GM18499 (cell line): ENCODE data around the gene DARS1.

ENCODE experiments used
- ATAC-seq: cut with Tn5 transposase; IDR thresholded peaks from one replicate; pipeline ENCODE4 v1.9.1; 2021; ENCODE audit warnings: moderate number of reproducible peaks; ENCODE audit not compliant: insufficient read depth, unreplicated experiment

Gene DARS1

GRCh38 chr2:135948642-135949355 is 36.6 kb downstream of the DARS1 start:
- ATAC-seq, result peak; percentile 87

DNA sequence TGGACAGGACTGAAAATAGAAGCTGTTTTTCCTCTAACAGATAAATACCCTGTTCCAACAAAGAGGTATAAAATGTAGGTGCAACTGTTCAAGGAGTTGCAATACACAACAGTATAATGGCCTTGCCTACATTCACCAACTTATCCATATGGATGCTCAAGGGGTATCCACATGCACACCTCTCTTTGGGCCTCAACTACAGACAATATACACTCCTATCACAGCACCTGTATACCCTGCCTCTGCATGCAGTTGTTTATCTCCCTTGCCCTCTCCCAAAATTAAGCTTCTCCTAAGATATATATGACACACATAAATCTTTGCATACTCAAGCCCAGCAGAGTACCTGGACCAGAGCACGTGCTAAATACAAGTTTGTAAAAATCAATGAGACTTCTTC is 37.3 kb downstream of the DARS1 start:
- no peak for ATAC-seq

- no peak for ATAC-seq
These were observed 37.9 kb downstream of the DARS1 start for GRCh38 chr2:135947483-135947882.

DNA sequence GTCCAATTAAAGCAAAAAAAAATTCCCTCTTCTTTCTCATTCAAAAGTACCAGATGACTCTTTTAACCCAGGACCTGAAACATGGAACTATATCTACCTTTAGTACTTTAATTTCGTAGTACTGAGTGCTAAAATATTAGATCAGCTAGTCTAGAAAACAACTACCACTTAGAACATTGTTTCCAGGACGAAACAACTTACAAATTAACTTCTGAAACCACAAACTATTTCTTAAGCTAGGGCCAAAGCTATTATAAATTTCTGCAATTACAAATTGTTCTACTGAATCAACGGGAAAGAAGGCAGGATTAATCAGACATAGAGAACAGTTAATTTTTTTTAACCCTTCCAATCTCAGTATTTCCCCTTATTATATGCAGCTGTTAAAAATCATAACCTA is 39.9 kb downstream of the DARS1 start:
- ATAC-seq, result no peak

GRCh38 chr2:135944625-135945024 is 40.8 kb downstream of the DARS1 start:
- ATAC-seq, result no peak

DNA sequence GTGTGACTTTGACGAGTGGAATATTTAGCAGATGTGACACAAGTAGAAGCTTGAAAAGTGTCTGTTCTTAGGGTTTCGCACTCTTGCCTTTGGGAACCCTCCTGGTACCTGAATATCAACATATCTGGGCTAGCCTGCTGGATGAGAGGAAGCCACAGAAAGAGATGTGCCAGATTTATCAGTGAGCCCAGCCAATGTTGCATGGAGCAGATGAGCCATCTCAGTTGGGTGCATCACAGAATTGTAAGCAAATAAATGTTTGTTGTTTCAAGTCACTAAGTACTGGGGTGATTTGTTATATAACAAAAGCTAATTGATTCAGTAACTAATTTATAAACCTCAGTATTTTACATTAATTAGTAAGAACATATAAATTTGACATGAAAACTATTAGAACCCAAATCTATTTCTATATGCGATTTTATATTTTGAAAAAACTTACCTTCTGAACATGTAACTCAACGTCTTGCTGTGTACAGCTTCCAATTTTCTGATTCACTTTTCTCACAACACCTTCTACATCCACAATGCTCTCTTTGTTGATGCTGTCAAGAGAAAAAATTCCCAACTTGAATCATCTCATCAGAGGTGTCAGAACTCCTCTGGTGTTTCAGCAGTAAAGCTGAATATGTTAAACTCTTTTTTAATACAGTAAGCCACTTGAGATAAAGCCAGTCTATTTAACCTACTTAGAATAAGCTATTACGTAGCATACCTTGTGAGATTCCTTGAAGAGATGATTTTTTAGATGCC is 42.3 kb downstream of the DARS1 start:
- no peak for ATAC-seq

DNA sequence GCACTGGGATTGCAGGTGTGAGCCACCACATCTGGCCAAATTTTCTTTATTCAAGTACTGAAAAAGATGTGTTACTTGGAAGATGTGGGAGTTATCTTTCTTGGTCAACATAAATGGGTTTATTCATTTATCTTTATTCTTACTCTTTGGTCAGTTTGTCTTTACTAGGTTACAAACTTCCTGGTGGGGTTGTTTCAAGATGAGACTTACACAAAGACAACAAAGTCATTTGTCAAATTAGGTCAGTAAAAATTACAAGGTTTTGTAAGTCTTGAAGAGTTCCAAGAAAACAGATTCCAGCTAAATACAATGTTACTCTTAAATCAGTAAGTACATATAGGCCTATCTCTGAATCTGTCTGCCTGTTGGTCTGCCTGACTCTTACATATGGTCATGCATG is 48.9 kb downstream of the DARS1 start:
- ATAC-seq, result no peak

- ATAC-seq, result no peak
These were observed 49.5 kb downstream of the DARS1 start for GRCh38 chr2:135935914-135936313.

DNA sequence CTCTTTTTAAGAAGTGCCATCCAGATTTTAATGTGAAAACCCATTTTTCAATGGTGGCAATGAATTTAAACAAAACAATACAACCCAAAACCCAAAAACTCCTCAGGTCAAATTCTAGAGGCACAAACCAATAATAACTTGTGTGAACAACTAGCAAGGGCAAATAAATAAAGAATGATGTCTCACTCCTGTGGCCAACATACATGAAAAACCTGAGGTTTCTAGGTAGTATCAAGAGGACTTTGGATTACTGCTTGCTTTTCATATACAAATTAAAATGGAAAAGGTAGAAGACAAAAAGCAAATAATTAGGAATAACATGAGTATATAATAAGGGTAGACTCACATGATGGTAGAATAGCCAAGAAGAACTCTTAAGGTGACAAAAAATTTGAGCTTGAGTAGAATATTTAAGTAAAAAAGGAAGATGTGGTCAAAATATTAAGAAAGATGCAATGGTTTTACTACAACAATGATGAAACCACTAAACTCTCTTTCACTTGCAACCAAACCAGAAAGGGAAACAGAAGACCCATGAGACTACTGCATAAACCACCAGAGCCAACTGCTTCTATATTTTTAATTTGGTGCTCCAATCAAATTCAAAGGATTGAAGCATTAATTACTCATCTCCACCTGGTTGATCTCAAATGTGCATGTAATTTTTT is 53.5 kb downstream of the DARS1 start:
- ATAC-seq, result peak; percentile 87

- ATAC-seq, result no peak
These were observed 58.8 kb downstream of the DARS1 start for GRCh38 chr2:135926605-135927004.

DNA sequence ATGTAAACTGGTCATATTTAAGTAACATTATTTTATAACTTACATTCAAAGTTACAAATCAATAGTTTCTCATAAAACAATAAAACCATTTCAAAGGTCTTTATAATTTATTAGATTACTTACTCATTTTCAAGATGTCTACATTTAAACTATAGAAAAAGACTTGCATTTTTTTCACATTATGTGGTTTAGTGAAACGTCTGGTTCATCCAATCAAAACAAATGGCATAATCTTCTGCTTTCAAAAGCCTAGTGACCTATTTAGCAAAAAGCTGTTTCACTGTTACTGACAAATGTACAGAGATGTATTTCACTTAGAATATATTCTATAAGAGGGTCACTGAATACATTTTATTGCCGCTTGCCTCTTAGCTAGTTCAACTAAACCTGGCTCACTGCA is 59.9 kb downstream of the DARS1 start:
- ATAC-seq, result no peak

DNA sequence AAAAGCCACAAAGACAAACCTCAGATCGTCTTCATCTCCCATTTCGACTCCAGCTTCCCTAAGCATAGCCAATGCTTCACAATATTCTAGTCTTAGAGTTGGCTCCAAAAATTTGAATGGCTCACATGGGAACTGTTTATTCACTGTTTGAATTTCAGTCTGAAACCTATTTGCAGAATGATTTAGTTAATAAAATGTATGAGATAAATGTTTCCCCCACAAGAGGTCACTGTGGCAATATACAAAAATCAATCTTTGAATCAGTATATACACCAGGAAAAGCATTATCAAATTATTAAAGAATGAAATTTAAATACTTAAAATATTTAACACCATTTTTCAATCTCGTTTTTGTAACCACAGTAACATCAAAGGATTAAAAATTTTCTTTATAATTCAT is 69.2 kb downstream of the DARS1 start:
- ATAC-seq, result no peak

GRCh38 chr2:135914485-135914884 is 70.9 kb downstream of the DARS1 start:
- no peak for ATAC-seq

- no peak for ATAC-seq
These were observed 71.6 kb downstream of the DARS1 start for GRCh38 chr2:135913727-135914365.

DNA sequence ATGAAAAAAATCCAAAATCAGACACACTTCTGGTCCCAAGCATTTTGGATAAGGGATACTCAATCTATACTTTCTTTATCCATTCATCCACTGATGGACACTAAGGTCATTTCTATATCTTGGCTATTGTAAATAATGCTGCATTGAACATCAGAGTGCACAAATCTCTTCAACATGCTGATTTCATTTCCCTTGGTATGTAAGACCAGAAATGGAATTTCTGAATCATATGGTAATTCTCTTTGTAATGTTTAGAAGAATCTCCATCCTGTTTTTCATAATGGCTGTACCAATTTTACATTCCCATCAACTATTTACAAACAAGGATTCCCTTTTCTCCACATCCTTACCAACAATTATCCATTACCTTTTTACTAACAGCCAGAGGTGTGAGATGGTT is 75.5 kb downstream of the DARS1 start:
- ATAC-seq, result no peak

- ATAC-seq, result no peak
These were observed 79.7 kb downstream of the DARS1 start for GRCh38 chr2:135905679-135906078.

- ATAC-seq, result no peak
These were observed 81.0 kb downstream of the DARS1 start for GRCh38 chr2:135904341-135904989.

GRCh38 chr2:135903650-135904049 is 81.8 kb downstream of the DARS1 start:
- ATAC-seq, result no peak

GRCh38 chr2:135899567-135899966 is 85.9 kb downstream of the DARS1 start:
- no peak for ATAC-seq

GRCh38 chr2:135898234-135898786 is 87.1 kb downstream of the DARS1 start:
- no peak for ATAC-seq
